Limb (tissue), 2 donors: ENCODE results near the gene GRIN2A.

ENCODE experiments used
- DNase-seq, 2 donors: peaks; one replicate each; pipeline ENCODE4 v3.0.0-alpha.2; 2016; ENCODE audit errors: extremely low spot score in 2 of 2

Gene GRIN2A

GRCh38 chr16:9970796-9971195 lies 211.4 kb downstream of the GRIN2A start:
- DNase-seq: no peak

- DNase-seq: no peak
Observed at GRCh38 chr16:9970244-9970643, 212.0 kb downstream of the GRIN2A start.

- no peak for DNase-seq
Observed at GRCh38 chr16:9969580-9969979, 212.6 kb downstream of the GRIN2A start.

- no peak for DNase-seq
Observed at GRCh38 chr16:9966569-9967157, 215.6 kb downstream of the GRIN2A start.

GRCh38 chr16:9965079-9965478 lies 217.1 kb downstream of the GRIN2A start:
- no peak for DNase-seq

GRCh38 chr16:9964426-9964825 lies 217.8 kb downstream of the GRIN2A start:
- DNase-seq: no peak

GRCh38 chr16:9957433-9957832 lies 224.8 kb downstream of the GRIN2A start:
- no peak for DNase-seq

GRCh38 chr16:9957002-9957401 lies 225.2 kb downstream of the GRIN2A start:
- no peak for DNase-seq

- no peak for DNase-seq
Observed at GRCh38 chr16:9955677-9956076, 226.6 kb downstream of the GRIN2A start.

GRCh38 chr16:9953908-9954570 lies 228.2 kb downstream of the GRIN2A start:
- peak in 1 of 2 donors; percentile 20 for DNase-seq

GRCh38 chr16:9950658-9951057 lies 231.6 kb downstream of the GRIN2A start:
- DNase-seq: no peak

GRCh38 chr16:9949396-9949795 lies 232.8 kb downstream of the GRIN2A start:
- no peak for DNase-seq

- no peak for DNase-seq
Observed at GRCh38 chr16:9948933-9949332, 233.3 kb downstream of the GRIN2A start.

- no peak for DNase-seq
Observed at GRCh38 chr16:9946022-9946720, 236.1 kb downstream of the GRIN2A start.

- no peak for DNase-seq
Observed at GRCh38 chr16:9943121-9943520, 239.1 kb downstream of the GRIN2A start.

- no peak for DNase-seq
Observed at GRCh38 chr16:9941245-9941644, 241.0 kb downstream of the GRIN2A start.

- DNase-seq: no peak
Observed at GRCh38 chr16:9934723-9935508, 247.3 kb downstream of the GRIN2A start.

- DNase-seq: no peak
Observed at GRCh38 chr16:9932919-9933653, 249.1 kb downstream of the GRIN2A start.

- DNase-seq: no peak
Observed at GRCh38 chr16:9932000-9932399, 250.2 kb downstream of the GRIN2A start.

GRCh38 chr16:9929836-9930235 lies 252.4 kb downstream of the GRIN2A start:
- no peak for DNase-seq

GRCh38 chr16:9929313-9929712 lies 252.9 kb downstream of the GRIN2A start:
- no peak for DNase-seq
